AG04449 (cell line): ENCODE measurements around the gene STRN3.

Source experiments
- CTCF ChIA-PET: fragments of 350-600 bp; formaldehyde crosslinking; extraction: SDS; loops from one replicate; lab custom pipeline; 2021; ENCODE audit warnings: antibody characterized with exemption; lab: Yijun Ruan, JAX
- POLR2A ChIA-PET: fragments of 400-600, 350-600 bp; formaldehyde crosslinking; extraction: SDS; loops from one replicate; lab custom pipeline; 2020; ENCODE audit warnings: antibody characterized with exemption, inconsistent platforms; lab: Yijun Ruan, JAX
- DNase-seq: peaks from one replicate; pipeline ENCODE4 v3.0.0-alpha.2; 2010; ENCODE audit warnings: low read depth, low spot score
- H3K4me3 ChIP-seq: 2 replicates; pipeline ENCODE4 v1.5.1; 2011; ENCODE audit warnings: low read depth, mild to moderate bottlenecking, control low read depth, low read length
- CTCF ChIP-seq: IDR thresholded peaks from one replicate; pipeline ENCODE4 v1.5.1; 2011; ENCODE audit warnings: mild to moderate bottlenecking, moderate library complexity, low read length, control low read depth, inconsistent platforms; ENCODE audit not compliant: insufficient read depth; ENCODE audit errors: missing control alignments

Gene STRN3

GRCh38 chr14:30874120-30874998 is 151.8 kb downstream of the STRN3 start, which contains the start of gene COCH:
TSS of gene COCH (plus strand) at chr14:30874559. CDS start at chr14:30874939, 380 bp downstream.
- no peak for DNase-seq
- TF ChIP-seq CTCF = peak; percentile 8
- ChIA-PET CTCF (no interaction called here), POLR2A (no interaction called here)
- H3K4me3 ChIP-seq = peak within 1 kb of the TSS; percentile 46

- TF ChIP-seq CTCF = no peak
- CTCF ChIA-PET = no interaction called here
- POLR2A ChIA-PET = no interaction called here
- no peak for DNase-seq
- H3K4me3 ChIP-seq = peak overlapping the region; percentile 12
Observed at GRCh38 chr14:30873308-30874119, 152.7 kb downstream of the STRN3 start.

GRCh38 chr14:30872602-30873001 is 153.6 kb downstream of the STRN3 start:
- CTCF ChIA-PET = no interaction called here
- POLR2A ChIA-PET = no interaction called here
- DNase-seq = no peak
- H3K4me3 ChIP-seq = no peak overlapping the region
- no peak for TF ChIP-seq CTCF

GRCh38 chr14:30869551-30870155 is 156.5 kb downstream of the STRN3 start:
- no peak for TF ChIP-seq CTCF
- DNase-seq = no peak
- H3K4me3 ChIP-seq = no peak overlapping the region
- CTCF ChIA-PET = no interaction called here
- POLR2A ChIA-PET = no interaction called here

DNA sequence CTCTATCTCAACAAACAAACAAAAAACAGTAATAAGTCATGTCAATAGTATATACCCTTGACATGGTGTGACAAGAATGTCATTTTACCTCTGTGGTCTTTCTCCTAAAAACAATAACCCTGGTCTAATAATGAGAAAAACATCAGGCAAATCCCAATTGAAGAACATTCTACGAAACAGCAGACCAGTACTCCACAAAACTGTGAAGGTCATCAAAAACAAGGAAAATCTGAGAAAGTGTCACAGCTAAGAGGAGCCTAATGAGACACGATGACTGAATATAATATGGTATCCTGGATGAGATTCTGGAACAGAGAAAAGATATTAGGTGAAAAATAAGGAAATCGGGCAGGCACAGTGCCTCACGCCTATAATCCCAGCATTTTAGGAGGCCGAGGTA is 157.4 kb downstream of the STRN3 start:
- TF ChIP-seq CTCF = no peak
- CTCF ChIA-PET = interaction anchor here (0.9 kb wide), 1 partner anchor 28 kb away, joined by 3 read pairs; no protein-coding TSS in a partner anchor
- no peak for DNase-seq
- no peak overlapping the region for H3K4me3 ChIP-seq
- POLR2A ChIA-PET = no interaction called here

DNA sequence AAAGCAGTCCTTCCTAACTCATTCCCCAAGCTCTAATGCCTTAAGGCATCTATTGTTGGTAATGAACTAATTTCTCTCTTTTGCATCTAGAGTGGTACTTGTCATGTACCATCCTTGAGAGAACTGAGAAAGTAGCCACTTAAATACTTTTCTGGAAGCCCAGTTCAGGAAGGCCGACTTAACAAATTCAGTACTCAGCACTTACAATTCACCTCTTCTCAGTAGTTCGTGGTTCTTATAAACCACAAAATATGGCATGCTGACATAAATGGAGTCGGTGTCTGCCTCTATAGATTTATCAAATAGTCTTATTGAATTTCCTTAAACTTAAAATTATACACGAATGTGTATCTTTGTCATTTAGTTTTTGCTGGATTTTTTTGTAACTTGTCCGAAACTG is 161.2 kb downstream of the STRN3 start:
- DNase-seq = no peak
- ChIA-PET POLR2A (no interaction called here), CTCF (no interaction called here)
- TF ChIP-seq CTCF = no peak
- H3K4me3 ChIP-seq = no peak overlapping the region
